HEK293T (cell line): Measurements from ENCODE around the gene DEFB116.

Experiments
- CTBP1 ChIP-seq: fragments of 450-650 bp; IDR thresholded peaks from 2 replicates; pipeline ENCODE4 v1.6.1; 2016; ENCODE audit warnings: borderline replicate concordance
- FOXA1 ChIP-seq: fragments of 450-650 bp; IDR thresholded peaks from 2 replicates; pipeline ENCODE4 v1.6.1; 2016; ENCODE audit warnings: mild to moderate bottlenecking
- FOXM1 ChIP-seq: fragments of 450-650 bp; IDR thresholded peaks from 2 replicates; pipeline ENCODE4 v1.6.1; 2017; ENCODE audit warnings: mild to moderate bottlenecking, borderline replicate concordance
- HDGF ChIP-seq: fragments of 450-650 bp; IDR thresholded peaks from 2 replicates; pipeline ENCODE4 v1.6.1; 2017; ENCODE audit warnings: antibody characterized with exemption, borderline replicate concordance
- SP1 ChIP-seq: fragments of 450-650 bp; IDR thresholded peaks from 2 replicates; pipeline ENCODE4 v1.6.1; 2017
- SUZ12 ChIP-seq: fragments of 450-650 bp; IDR thresholded peaks from 2 replicates; pipeline ENCODE4 v1.6.1; 2016; ENCODE audit warnings: mild to moderate bottlenecking
- TF ChIP-seq, protein P1 (sequence below): fragments of 450-650 bp; IDR thresholded peaks from 2 replicates; pipeline ENCODE4 v1.6.1; 2016

DNA sequence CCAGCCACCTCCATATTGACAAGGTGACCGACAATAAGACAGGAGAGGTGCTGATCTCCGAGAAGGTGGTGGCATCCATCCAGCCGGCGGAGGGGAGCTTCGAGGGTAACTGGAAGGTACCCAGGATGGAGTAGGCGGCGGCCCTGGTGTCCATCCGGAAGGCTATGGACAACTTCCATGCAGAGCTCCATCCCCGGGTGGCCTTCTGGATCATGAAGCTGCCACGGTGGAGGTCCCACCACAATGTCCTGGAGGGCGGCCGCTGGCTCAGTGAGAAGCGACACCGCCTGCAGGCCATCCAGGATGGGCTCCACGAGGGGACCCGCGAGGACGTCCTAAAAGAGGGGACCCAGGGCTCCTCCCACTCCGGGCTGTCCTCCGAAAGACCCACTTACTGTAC, 33.9 kb downstream of the DEFB116 start:
- TF ChIP-seq SUZ12 (no peak), FOXM1 (no peak), SP1 (no peak), FOXA1 (no peak), HDGF (no peak), CTBP1 (no peak)
- TF ChIP-seq, protein P1, sequence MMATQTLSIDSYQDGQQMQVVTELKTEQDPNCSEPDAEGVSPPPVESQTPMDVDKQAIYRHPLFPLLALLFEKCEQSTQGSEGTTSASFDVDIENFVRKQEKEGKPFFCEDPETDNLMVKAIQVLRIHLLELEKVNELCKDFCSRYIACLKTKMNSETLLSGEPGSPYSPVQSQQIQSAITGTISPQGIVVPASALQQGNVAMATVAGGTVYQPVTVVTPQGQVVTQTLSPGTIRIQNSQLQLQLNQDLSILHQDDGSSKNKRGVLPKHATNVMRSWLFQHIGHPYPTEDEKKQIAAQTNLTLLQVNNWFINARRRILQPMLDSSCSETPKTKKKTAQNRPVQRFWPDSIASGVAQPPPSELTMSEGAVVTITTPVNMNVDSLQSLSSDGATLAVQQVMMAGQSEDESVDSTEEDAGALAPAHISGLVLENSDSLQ, result no peak
